IMR-90 (cell line): Measurements from ENCODE around the gene DDI2.

ENCODE experiments used
- CEBPB ChIP-seq: IDR thresholded peaks from 2 replicates; pipeline ENCODE4 v1.6.1; 2012; ENCODE audit warnings: low read depth, low read length, improper control_type of control experiment
- CHD1 ChIP-seq: IDR thresholded peaks from 2 replicates; pipeline ENCODE4 v1.6.1; 2012; ENCODE audit warnings: low read depth, low read length, improper control_type of control experiment
- CTCF ChIP-seq: conservative IDR thresholded peaks from 2 replicates; pipeline ENCODE4 v1.5.1; 2012; ENCODE audit warnings: mild to moderate bottlenecking, low read depth, low read length, improper control_type of control experiment
- FOS ChIP-seq: fragments of 150-350 bp; IDR thresholded peaks from 2 replicates; pipeline ENCODE4 v1.6.1; 2016; ENCODE audit warnings: low read depth, low read length
- POLR2A ChIP-seq: IDR thresholded peaks from 2 replicates; pipeline ENCODE4 v1.6.1; 2012; ENCODE audit warnings: mild to moderate bottlenecking, low read depth, low read length
- RAD21 ChIP-seq: IDR thresholded peaks from 2 replicates; pipeline ENCODE4 v1.6.1; 2012; ENCODE audit warnings: low read length, improper control_type of control experiment
- RFX5 ChIP-seq: IDR thresholded peaks from 2 replicates; pipeline ENCODE4 v1.8.0; 2012; ENCODE audit warnings: low read depth, mild to moderate bottlenecking, low read length, moderate library complexity
- SMC3 ChIP-seq: fragments of 150-350 bp; IDR thresholded peaks from 2 replicates; pipeline ENCODE4 v1.6.1; 2016; ENCODE audit warnings: low read depth, mild to moderate bottlenecking, antibody characterized with exemption, low read length, moderate library complexity
- TF ChIP-seq, protein P1 (sequence below): fragments of 150-350 bp; IDR thresholded peaks from 2 replicates; pipeline ENCODE4 v1.6.1; 2016; ENCODE audit warnings: low read depth, mild to moderate bottlenecking, low read length, moderate library complexity, borderline replicate concordance
- TF ChIP-seq, protein P2 (sequence below): fragments of 150-350 bp; IDR thresholded peaks from 2 replicates; pipeline ENCODE4 v1.6.1; 2017; ENCODE audit warnings: mild to moderate bottlenecking, antibody characterized with exemption, low read length, low read depth

DNA sequence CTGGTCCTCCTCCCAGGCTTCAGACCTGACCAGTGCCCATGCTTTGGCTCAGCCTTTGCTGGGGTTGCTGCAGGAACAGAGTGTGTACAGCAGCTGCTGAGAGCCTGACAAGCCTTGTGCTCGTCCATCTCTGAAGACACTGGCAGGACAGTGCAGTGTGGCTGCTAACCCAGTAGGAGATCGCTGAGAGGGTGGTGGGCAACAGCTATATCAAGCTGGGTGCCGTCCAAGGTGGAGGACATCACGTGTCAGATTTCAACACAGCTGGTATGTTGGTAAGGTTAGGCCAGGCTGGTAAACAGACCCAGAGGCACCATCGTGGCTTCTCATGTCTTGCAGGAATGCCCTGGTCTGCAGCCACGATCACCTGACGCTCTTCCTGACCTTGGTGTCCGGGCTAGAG is 100.9 kb downstream of the DDI2 start:
- TF ChIP-seq CEBPB (no peak), CHD1 (no peak), POLR2A (no peak), CTCF (no peak), RAD21 (no peak), SMC3 (no peak), FOS (no peak), RFX5 (no peak)
- TF ChIP-seq, protein P1, sequence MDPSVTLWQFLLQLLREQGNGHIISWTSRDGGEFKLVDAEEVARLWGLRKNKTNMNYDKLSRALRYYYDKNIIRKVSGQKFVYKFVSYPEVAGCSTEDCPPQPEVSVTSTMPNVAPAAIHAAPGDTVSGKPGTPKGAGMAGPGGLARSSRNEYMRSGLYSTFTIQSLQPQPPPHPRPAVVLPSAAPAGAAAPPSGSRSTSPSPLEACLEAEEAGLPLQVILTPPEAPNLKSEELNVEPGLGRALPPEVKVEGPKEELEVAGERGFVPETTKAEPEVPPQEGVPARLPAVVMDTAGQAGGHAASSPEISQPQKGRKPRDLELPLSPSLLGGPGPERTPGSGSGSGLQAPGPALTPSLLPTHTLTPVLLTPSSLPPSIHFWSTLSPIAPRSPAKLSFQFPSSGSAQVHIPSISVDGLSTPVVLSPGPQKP: no peak
- TF ChIP-seq, protein P2, sequence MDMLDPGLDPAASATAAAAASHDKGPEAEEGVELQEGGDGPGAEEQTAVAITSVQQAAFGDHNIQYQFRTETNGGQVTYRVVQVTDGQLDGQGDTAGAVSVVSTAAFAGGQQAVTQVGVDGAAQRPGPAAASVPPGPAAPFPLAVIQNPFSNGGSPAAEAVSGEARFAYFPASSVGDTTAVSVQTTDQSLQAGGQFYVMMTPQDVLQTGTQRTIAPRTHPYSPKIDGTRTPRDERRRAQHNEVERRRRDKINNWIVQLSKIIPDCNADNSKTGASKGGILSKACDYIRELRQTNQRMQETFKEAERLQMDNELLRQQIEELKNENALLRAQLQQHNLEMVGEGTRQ: no peak
